ENCODE data around the gene ZFAND3. TPM values are rescaled to one million over a fixed set of nuclear protein-coding genes. Genes with fewer than 3 reads are reported as not detected.
"Not testable (repeated sequence)": the region's sequence is repeated elsewhere in the genome, so short reads cannot be mapped to it uniquely, and the experiment has no call there.

Gene ZFAND3
- total RNA-seq, 1 experiment from 2014 or later = 75.0 TPM

GRCh38 chr6:38118791-38119365 lies 299.4 kb downstream of the ZFAND3 start:
- H3K4me1 Mint-ChIP-seq (ENCODE audit: low read depth, unreplicated experiment) = no peaks in the 10 kb centered on the region
- no peaks in the 10 kb centered on the region for H3K9me3 Mint-ChIP-seq (ENCODE audit: low read depth, unreplicated experiment)

GRCh38 chr6:38119516-38119915 lies 300.0 kb downstream of the ZFAND3 start:
- Mint-ChIP-seq H3K27me3 (ENCODE audit: unreplicated experiment) (no peaks in the 10 kb centered on the region), H3K4me3 (ENCODE audit: low read depth, unreplicated experiment) (no peak overlapping the region), H3K4me1 (ENCODE audit: low read depth, unreplicated experiment) (no peaks in the 10 kb centered on the region), H3K36me3 (ENCODE audit: insufficient read depth, unreplicated experiment) (peaks cover 26% of the 10 kb centered on the region), H3K9me3 (ENCODE audit: low read depth, unreplicated experiment) (no peaks in the 10 kb centered on the region), H3K27ac (ENCODE audit: unreplicated experiment) (no peak overlapping the region)
- intact Hi-C loops (cut with micrococcal nuclease; ENCODE audit: unreplicated experiment) = no loop called here
- CTCF ChIA-PET = interaction anchor here (0.6 kb wide), 2 partner anchors 31 to 494 kb away, joined by 3 to 6 read pairs; no protein-coding TSS in a partner anchor
- no peak for TF ChIP-seq CTCF (IDR thresholded peaks at IDR 0.05; ENCODE audit: unreplicated experiment)
- no TSS peak for BruUV-seq (replicated peaks)
- no peak for DNase-seq

More at GRCh38 chr6:38118791-38119365, 299.4 kb downstream of the ZFAND3 start:
- intact Hi-C loops (cut with micrococcal nuclease; ENCODE audit: unreplicated experiment) = no loop called here
- no peak for DNase-seq
- no TSS peak for BruUV-seq (replicated peaks)
- peaks cover 25% of the 10 kb centered on the region for H3K36me3 Mint-ChIP-seq (ENCODE audit: insufficient read depth, unreplicated experiment)
- CTCF ChIA-PET = interaction anchor here (0.6 kb wide), 1 partner anchor 75 kb away, joined by 3 read pairs; no protein-coding TSS in a partner anchor
- no peak overlapping the region for H3K27ac Mint-ChIP-seq (ENCODE audit: unreplicated experiment)
- no peaks in the 10 kb centered on the region for H3K27me3 Mint-ChIP-seq (ENCODE audit: unreplicated experiment)
- no peak for TF ChIP-seq CTCF (IDR thresholded peaks at IDR 0.05; ENCODE audit: unreplicated experiment)
- H3K4me3 Mint-ChIP-seq (ENCODE audit: low read depth, unreplicated experiment) = no peak overlapping the region

- H3K4me3 Mint-ChIP-seq (ENCODE audit: low read depth, unreplicated experiment); H3K9me3 Mint-ChIP-seq (ENCODE audit: low read depth, unreplicated experiment); H3K27ac Mint-ChIP-seq (ENCODE audit: unreplicated experiment); DNase-seq; BruUV-seq (replicated peaks); H3K27me3 Mint-ChIP-seq (ENCODE audit: unreplicated experiment); intact Hi-C loops (cut with micrococcal nuclease; ENCODE audit: unreplicated experiment); H3K4me1 Mint-ChIP-seq (ENCODE audit: low read depth, unreplicated experiment): not testable (repeated sequence)
- H3K36me3 Mint-ChIP-seq (ENCODE audit: insufficient read depth, unreplicated experiment) = peaks cover 15% of the 10 kb centered on the region
- CTCF ChIA-PET = interaction anchor here (1.9 kb wide), 1 partner anchor 12 kb away, joined by 7 read pairs; no protein-coding TSS in a partner anchor
These were observed 304.8 kb downstream of the ZFAND3 start for GRCh38 chr6:38124224-38124926.

GRCh38 chr6:38127284-38127683 lies 307.8 kb downstream of the ZFAND3 start:
- no peak for TF ChIP-seq CTCF (IDR thresholded peaks at IDR 0.05; ENCODE audit: unreplicated experiment)
- H3K27ac Mint-ChIP-seq (ENCODE audit: unreplicated experiment) = no peak overlapping the region
- peaks cover 7% of the 10 kb centered on the region for H3K36me3 Mint-ChIP-seq (ENCODE audit: insufficient read depth, unreplicated experiment)
- no peak for DNase-seq
- H3K4me3 Mint-ChIP-seq (ENCODE audit: low read depth, unreplicated experiment) = no peak overlapping the region
- CTCF ChIA-PET = no interaction called here
- no peaks in the 10 kb centered on the region for H3K4me1 Mint-ChIP-seq (ENCODE audit: low read depth, unreplicated experiment)
- H3K9me3 Mint-ChIP-seq (ENCODE audit: low read depth, unreplicated experiment) = no peaks in the 10 kb centered on the region
- BruUV-seq (replicated peaks) = no TSS peak
- no peaks in the 10 kb centered on the region for H3K27me3 Mint-ChIP-seq (ENCODE audit: unreplicated experiment)
- intact Hi-C loops (cut with micrococcal nuclease; ENCODE audit: unreplicated experiment) = no loop called here

- DNase-seq = no peak
- Mint-ChIP-seq H3K4me1 (ENCODE audit: low read depth, unreplicated experiment) (peaks cover 9% of the 10 kb centered on the region), H3K27ac (ENCODE audit: unreplicated experiment) (no peak overlapping the region), H3K27me3 (ENCODE audit: unreplicated experiment) (no peaks in the 10 kb centered on the region), H3K4me3 (ENCODE audit: low read depth, unreplicated experiment) (no peak overlapping the region), H3K9me3 (ENCODE audit: low read depth, unreplicated experiment) (no peaks in the 10 kb centered on the region), H3K36me3 (ENCODE audit: insufficient read depth, unreplicated experiment) (no peaks in the 10 kb centered on the region)
- TF ChIP-seq CTCF (IDR thresholded peaks at IDR 0.05; ENCODE audit: unreplicated experiment) = no peak
- intact Hi-C loops (cut with micrococcal nuclease; ENCODE audit: unreplicated experiment) = no loop called here
- no TSS peak for BruUV-seq (replicated peaks)
- CTCF ChIA-PET = interaction anchor here (0.6 kb wide), 1 partner anchor 15 kb away, joined by 4 read pairs; no protein-coding TSS in a partner anchor
These were observed 312.0 kb downstream of the ZFAND3 start for GRCh38 chr6:38131527-38131965.

Data from Calu3 (cell line).